ENCODE data around the gene DENND1B. TPM values are rescaled to one million over a fixed set of nuclear protein-coding genes. Genes with fewer than 3 reads are reported as not detected.
A peak's percentile ranks its signal among the peaks of the same experiment; 100 is the strongest.

DENND1B gene
- total RNA-seq, 4 donors from 2014 or later: 9.0 to 40.2 (median 10.8) TPM

- H3K9me3 ChIP-seq: no peaks in the 10 kb centered on the region
- no peaks in the 10 kb centered on the region for H3K27me3 ChIP-seq
- peak; percentile 14 to 33 for DNase-seq (ENCODE audit: low spot score in 2 of 2)
- no peak overlapping the region for H3K4me3 ChIP-seq
- 8 to 24% methylated on average over 7 of the region's 7 CpGs for WGBS, 2 donors
- peaks cover 0 to 10% (median 0%) of the 10 kb centered on the region in 4 donors for H3K4me1 ChIP-seq
- H3K36me3 ChIP-seq: no peaks in the 10 kb centered on the region
- H3K27ac ChIP-seq: peak overlapping the region in 2 of 4 donors; percentile 31 to 46
- TF ChIP-seq EP300 (IDR thresholded peaks at IDR 0.05) (peak in 1 of 2 donors; percentile 41), POLR2A (IDR thresholded peaks at IDR 0.05) (no peak)
Measured at GRCh38 chr1:197464044-197464443, 311.2 kb downstream of the DENND1B start.

GRCh38 chr1:197463142-197463541 lies 312.1 kb downstream of the DENND1B start:
- no peak overlapping the region for H3K4me3 ChIP-seq
- H3K9me3 ChIP-seq: no peaks in the 10 kb centered on the region
- peaks cover 0 to 10% (median 0%) of the 10 kb centered on the region in 4 donors for H3K4me1 ChIP-seq
- H3K36me3 ChIP-seq: no peaks in the 10 kb centered on the region
- no peak overlapping the region for H3K27ac ChIP-seq
- no peaks in the 10 kb centered on the region for H3K27me3 ChIP-seq
- TF ChIP-seq POLR2A (IDR thresholded peaks at IDR 0.05) (no peak), EP300 (IDR thresholded peaks at IDR 0.05) (no peak), CTCF (IDR thresholded peaks at IDR 0.05) (no peak)
- no peak for DNase-seq (ENCODE audit: low spot score in 2 of 2)

- Histone ChIP-seq H3K27ac (no peak overlapping the region), H3K27me3 (no peaks in the 10 kb centered on the region), H3K9me3 (no peaks in the 10 kb centered on the region), H3K36me3 (no peaks in the 10 kb centered on the region), H3K4me3 (no peak overlapping the region), H3K4me1 (peaks cover 0 to 10% (median 0%) of the 10 kb centered on the region in 4 donors)
- 90 to 94% methylated on average over 5 of the region's 5 CpGs for WGBS, 2 donors
- no peak for DNase-seq (ENCODE audit: low spot score in 2 of 2)
- no peak for TF ChIP-seq CTCF (IDR thresholded peaks at IDR 0.05)
Measured at GRCh38 chr1:197462539-197462938, 312.7 kb downstream of the DENND1B start.

Small RNA genes lying within 50 kb of the gene (small RNA-seq; reads per million reads assigned to genes)
- gene RF00019: not detected

Other genes starting within 250 kb of the DENND1B start
- not detected for gene C1orf53, start 127.2 kb upstream of the DENND1B start, total RNA-seq
- gene LHX9, start 141.9 kb upstream of the DENND1B start, total RNA-seq: 1 to 10 TPM in 1 of 4 donors, not detected in 3; 1.6 TPM